ENCODE data around the gene SNTG2.
"Not testable (repeated sequence)": the region's sequence is repeated elsewhere in the genome, so short reads cannot be mapped to it uniquely, and the experiment has no call there.

Gene SNTG2

GRCh38 chr2:1088940-1089339 is 138.3 kb downstream of the SNTG2 start:
- DNase-seq (ENCODE audit: low read depth in 1 of 2, low spot score in 1 of 2), result no peak

GRCh38 chr2:1091895-1092585 is 141.4 kb downstream of the SNTG2 start:
- no peak for DNase-seq (ENCODE audit: low read depth in 1 of 2, low spot score in 1 of 2)

- DNase-seq (ENCODE audit: low read depth in 1 of 2, low spot score in 1 of 2), result not testable (repeated sequence)
Measured at GRCh38 chr2:1093668-1094067, 143.0 kb downstream of the SNTG2 start.

DNA sequence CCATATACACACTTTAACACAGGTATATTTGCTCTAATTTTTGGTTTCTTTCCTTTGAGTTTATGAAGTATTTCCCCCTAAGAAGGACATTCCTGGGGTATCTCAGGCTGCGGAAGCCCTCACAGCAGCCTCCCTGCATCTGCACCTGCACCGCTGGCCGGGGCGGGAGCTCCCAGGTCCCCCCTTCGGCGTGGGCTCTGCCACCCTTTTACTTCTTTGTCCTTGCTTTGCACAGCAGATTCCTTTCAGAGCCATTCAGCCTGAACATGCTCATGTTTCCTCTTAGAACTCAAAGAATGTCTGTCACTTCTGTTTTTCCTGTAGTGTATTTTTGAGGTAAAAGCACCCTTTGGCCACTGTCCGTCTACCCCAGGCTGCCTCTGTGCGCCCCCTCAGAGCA is 146.5 kb downstream of the SNTG2 start:
- DNase-seq (ENCODE audit: low read depth in 1 of 2, low spot score in 1 of 2), result no peak

DNA sequence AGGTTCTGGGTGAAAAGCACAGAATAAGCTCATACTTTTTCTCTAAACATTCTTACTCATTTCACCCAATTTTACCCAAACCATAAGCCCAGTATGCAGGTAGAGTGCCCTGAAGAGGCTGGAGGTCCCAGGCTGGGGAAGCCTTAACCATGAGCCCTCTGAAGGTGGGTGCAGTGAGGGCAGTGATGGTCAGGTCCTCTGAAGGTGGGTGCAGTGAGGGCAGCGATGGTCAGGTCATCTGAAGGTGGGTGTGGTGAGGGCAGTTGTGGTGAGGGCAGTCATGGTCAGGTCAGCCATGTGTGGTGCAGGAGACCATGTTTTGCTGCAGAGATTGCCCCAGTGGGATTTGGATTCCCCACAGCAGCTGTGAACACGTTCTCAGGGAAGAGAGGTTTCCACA is 148.8 kb downstream of the SNTG2 start:
- no peak for DNase-seq (ENCODE audit: low read depth in 1 of 2, low spot score in 1 of 2)

DNA sequence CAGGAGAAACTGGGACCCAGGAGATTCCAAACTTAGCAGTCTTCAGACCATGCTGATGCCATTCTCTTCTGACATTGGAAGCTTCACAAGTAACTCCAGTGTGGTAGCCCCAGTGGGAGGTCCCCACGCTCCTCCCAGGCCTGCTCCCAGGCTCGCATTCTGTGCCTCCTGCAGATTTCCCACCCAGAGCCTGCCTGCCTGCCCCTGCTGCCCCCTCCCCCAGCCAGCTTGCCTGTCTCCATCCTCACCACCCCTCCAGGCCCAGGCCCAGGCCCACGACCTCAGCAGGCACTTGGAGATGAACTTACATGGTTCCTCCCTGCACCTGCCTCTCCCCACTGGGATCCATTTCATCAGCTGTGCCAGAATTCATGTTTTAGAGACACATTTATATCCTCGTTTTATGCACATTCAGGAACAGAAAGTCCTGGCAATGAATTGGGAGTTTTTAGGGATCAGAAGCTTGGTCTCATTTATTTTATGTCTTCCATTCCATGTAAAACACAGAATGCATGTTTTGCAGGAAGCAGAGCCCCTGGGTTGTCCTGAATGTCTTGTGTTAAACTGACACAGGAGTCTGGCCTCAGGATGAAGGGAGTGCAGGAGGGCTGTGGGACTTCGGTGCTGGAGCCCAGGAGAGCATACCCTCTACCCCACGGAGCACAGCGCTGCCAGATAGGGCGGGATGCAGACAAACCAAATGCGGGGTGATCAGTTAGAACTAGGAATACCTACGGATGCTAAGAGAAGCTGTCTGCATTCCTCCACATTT is 150.5 kb downstream of the SNTG2 start:
- no peak for DNase-seq (ENCODE audit: low read depth in 1 of 2, low spot score in 1 of 2)

GRCh38 chr2:1101982-1102590 is 151.4 kb downstream of the SNTG2 start:
- no peak for DNase-seq (ENCODE audit: low read depth in 1 of 2, low spot score in 1 of 2)

- no peak for DNase-seq (ENCODE audit: low read depth in 1 of 2, low spot score in 1 of 2)
Measured at GRCh38 chr2:1104364-1104763, 153.7 kb downstream of the SNTG2 start.

DNA sequence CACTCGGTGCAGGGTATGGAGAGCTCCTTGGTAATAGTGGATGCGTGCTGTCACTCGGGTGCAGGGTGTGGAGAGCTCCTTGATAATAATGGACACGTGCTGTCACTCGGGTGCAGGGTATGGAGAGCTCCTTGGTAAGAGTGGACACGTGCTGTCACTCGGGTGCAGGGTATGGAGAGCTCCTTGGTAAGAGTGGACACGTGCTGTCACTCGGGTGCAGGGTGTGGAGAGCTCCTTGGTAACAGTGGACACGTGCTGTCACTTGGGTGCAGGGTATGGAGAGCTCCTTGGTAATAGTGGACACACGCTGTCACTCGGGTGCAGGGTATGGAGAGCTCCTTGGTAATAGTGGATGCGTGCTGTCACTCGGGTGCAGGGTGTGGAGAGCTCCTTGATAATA is 155.7 kb downstream of the SNTG2 start:
- DNase-seq (ENCODE audit: low read depth in 1 of 2, low spot score in 1 of 2), result not testable (repeated sequence)

GRCh38 chr2:1115843-1116539 is 165.3 kb downstream of the SNTG2 start:
- DNase-seq (ENCODE audit: low read depth in 1 of 2, low spot score in 1 of 2), result no peak

DNA sequence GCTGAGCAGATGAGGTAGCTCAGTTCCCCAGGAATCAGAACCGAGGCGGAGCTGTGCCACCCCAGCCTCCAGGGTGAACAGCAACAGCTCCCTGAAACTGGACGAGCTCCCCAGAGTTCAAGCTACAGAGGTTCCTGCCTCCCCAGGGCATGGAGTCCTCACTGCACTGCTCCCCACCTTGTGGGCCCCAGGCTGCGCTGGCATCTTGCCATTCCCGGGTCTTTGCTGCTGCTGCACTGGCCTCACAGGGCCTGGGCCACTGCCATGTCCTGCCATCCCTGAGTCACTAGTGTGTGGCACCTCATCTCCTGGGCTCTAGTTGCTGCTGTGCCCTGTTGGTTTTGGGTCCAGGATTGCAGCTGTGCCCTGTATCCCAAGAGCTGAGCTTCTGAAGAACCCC is 166.9 kb downstream of the SNTG2 start:
- DNase-seq (ENCODE audit: low read depth in 1 of 2, low spot score in 1 of 2), result no peak

DNA sequence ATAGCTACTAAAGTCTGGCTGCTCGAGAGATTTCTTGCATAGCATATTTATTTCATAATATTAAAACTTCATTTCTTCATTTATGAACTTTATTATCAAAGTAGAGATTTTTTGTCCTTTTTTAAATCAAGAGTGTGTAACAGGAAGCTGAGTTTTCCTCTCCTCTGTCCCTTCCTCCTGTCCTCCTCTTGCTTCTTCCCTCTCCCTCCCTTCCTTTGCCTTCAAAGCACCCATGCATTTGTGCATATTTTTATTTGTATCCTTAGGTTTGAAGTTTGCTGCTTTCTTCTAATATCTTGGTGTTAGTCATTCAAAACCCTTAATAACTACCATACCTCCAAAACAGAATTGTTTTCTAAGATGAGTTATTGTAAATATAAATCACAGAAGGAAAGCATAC is 174.6 kb downstream of the SNTG2 start:
- no peak for DNase-seq (ENCODE audit: low read depth in 1 of 2, low spot score in 1 of 2)

GRCh38 chr2:1125633-1126370 is 175.2 kb downstream of the SNTG2 start:
- DNase-seq (ENCODE audit: low read depth in 1 of 2, low spot score in 1 of 2), result no peak

GRCh38 chr2:1129982-1130381 is 179.3 kb downstream of the SNTG2 start:
- DNase-seq (ENCODE audit: low read depth in 1 of 2, low spot score in 1 of 2), result no peak

- no peak for DNase-seq (ENCODE audit: low read depth in 1 of 2, low spot score in 1 of 2)
Measured at GRCh38 chr2:1130922-1131321, 180.3 kb downstream of the SNTG2 start.

DNA sequence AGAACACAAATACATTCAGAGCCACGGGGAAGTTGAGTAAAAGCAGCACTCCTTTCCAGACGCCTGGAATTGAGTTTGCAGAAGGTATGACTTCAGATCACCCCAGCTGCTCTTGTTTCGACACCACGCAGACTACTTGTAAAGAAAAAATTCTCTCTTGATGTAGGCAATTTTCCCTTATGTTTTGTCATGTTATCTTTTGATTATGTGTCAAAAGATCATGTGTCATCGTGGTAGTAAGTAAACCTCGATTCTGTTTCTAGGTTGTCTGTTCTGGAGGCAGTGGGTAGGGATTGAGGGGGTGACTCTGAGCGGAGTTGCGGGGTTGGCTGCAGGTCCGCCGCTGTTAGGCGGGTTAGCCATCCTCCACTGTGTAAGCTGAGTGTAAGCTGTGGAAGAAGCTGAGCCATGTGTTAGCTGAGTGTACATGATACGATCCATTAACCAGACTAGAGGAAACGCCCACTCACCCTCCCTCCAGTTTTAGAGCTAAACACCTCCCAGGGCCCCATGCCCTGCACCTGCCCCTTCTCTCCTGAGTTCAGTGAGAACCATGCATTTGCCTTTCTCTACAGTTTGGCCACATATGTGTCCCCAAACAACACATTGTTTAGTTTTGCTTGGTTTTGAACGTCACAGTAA is 181.8 kb downstream of the SNTG2 start:
- no peak for DNase-seq (ENCODE audit: low read depth in 1 of 2, low spot score in 1 of 2)

DNA sequence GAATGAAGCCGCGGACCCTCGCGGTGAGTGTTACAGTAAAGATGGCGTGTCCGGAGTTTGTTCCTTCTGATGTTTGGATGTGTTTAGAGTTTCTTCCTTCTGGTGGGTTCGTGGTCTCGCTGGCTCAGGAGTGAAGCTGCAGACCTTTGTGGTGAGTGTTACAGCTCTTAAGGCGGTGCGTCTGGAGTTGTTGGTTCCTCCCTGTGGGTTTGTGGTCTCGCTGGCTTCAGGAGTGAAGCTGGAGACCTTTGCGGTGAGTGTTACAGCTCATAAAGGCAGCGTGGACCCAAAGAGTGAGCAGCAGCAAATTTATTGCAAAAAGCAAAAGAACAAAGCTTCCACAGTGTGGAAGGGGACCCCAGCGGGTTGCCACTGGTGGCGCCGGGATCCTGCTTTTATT is 183.2 kb downstream of the SNTG2 start:
- not testable (repeated sequence) for DNase-seq (ENCODE audit: low read depth in 1 of 2, low spot score in 1 of 2)

DNA sequence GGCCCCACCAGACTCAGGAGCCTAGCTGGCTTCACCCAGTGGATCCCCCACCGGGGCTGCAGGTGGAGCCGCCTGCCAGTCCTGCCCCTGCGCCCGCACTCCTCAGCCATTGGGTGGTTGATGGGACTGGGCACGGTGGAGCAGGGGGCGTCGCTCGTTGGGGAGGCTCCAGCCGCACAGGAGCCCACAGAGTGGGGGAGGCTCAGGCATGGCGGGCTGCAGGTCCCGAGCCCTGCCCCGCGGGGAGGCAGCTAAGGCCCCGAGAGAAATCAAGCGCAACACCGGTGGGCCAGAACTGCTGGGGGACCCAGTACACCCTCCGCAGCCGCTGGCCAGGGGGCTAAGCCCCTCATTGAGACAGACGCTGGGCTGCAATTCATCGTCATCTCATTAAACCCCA is 184.0 kb downstream of the SNTG2 start:
- DNase-seq (ENCODE audit: low read depth in 1 of 2, low spot score in 1 of 2), result no peak

- no peak for DNase-seq (ENCODE audit: low read depth in 1 of 2, low spot score in 1 of 2)
Measured at GRCh38 chr2:1136067-1136466, 185.4 kb downstream of the SNTG2 start.

GRCh38 chr2:1136846-1137245 is 186.2 kb downstream of the SNTG2 start:
- DNase-seq (ENCODE audit: low read depth in 1 of 2, low spot score in 1 of 2), result no peak

DNA sequence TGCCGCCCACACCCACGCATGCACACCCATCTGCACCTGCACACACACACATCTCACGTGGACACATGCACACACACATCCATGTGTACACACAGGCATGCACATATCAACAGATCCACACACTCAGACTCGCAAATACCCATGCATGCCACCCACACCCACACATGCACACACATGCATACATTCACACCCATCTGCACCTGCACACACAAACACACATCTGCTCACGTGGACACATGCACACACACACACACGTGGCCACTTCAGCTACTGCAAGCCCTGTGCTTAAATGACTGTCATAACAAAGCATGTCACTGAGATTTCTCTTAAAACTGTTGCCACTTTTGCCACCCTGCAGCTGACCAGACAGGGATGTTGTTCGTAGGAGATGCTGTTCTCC is 186.6 kb downstream of the SNTG2 start:
- DNase-seq (ENCODE audit: low read depth in 1 of 2, low spot score in 1 of 2), result no peak
